GM12878 (cell line): ENCODE data around the gene MACROD2.

Experiments
- ATF3 ChIP-seq: IDR thresholded peaks from 2 replicates; pipeline ENCODE4 v1.6.1; 2011; ENCODE audit warnings: low read depth, mild to moderate bottlenecking, low read length, moderate library complexity, borderline replicate concordance; ENCODE audit errors: extremely low read depth
- CREM ChIP-seq: IDR thresholded peaks from 2 replicates; pipeline ENCODE4 v1.6.1; 2014; ENCODE audit warnings: antibody characterized with exemption, low read depth
- CTCF ChIP-seq, 3 experiments: IDR thresholded peaks in 2 of 3; conservative IDR thresholded peaks in 1 of 3; 2 replicates each; pipeline ENCODE4 v1.5.1; 2011; ENCODE audit warnings: low read depth in 3 of 3, low read length in 3 of 3, mild to moderate bottlenecking in 3 of 3, control low read depth in 2 of 3, moderate library complexity in 2 of 3, inconsistent platforms in 1 of 3, mixed read lengths in 1 of 3; ENCODE audit not compliant: control insufficient read depth in 2 of 3, insufficient read depth in 1 of 3; ENCODE audit errors: extremely low read depth in 1 of 3
- GABPA ChIP-seq: IDR thresholded peaks from 2 replicates; pipeline ENCODE4 v1.6.1; 2014; ENCODE audit warnings: antibody characterized with exemption, low read depth, mild to moderate bottlenecking, inconsistent platforms
- HDGF ChIP-seq: fragments of 450-650 bp; IDR thresholded peaks from 2 replicates; pipeline ENCODE4 v1.6.1; 2016; ENCODE audit warnings: antibody characterized with exemption
- JUNB ChIP-seq: IDR thresholded peaks from 2 replicates; pipeline ENCODE4 v1.6.1; 2016; ENCODE audit warnings: antibody characterized with exemption, mild to moderate bottlenecking
- SKIL ChIP-seq: fragments of 450-650 bp; IDR thresholded peaks from 2 replicates; pipeline ENCODE4 v1.6.1; 2017; ENCODE audit warnings: mild to moderate bottlenecking, low read depth, inconsistent platforms; ENCODE audit not compliant: poor library complexity, severe bottlenecking

- TF ChIP-seq GABPA (no peak), CTCF (IDR thresholded peaks at IDR 0.05 in 2 of 3, conservative IDR thresholded peaks at IDR 0.05 in 1 of 3; ENCODE audit: control insufficient read depth in 2 of 3, extremely low read depth in 1 of 3, insufficient read depth in 1 of 3, low read depth in 3 of 3, low read length in 3 of 3) (no peak), JUNB (no peak), ATF3 (no peak), SKIL (no peak), HDGF (no peak), CREM (no peak)
Observed at GRCh38 chr20:14701326-14701725, 706.0 kb downstream of the MACROD2 start.
